GM18867 (cell line): ENCODE data around the gene ASF1B.
"Not testable (repeated sequence)": the region's sequence is repeated elsewhere in the genome, so short reads cannot be mapped to it uniquely, and the experiment has no call there.

Experiments used
- ATAC-seq: cut with Tn5 transposase; IDR thresholded peaks from one replicate; pipeline ENCODE4 v1.9.1; 2021; ENCODE audit warnings: mild to moderate bottlenecking, moderate library complexity; ENCODE audit not compliant: unreplicated experiment

The ASF1B gene

DNA sequence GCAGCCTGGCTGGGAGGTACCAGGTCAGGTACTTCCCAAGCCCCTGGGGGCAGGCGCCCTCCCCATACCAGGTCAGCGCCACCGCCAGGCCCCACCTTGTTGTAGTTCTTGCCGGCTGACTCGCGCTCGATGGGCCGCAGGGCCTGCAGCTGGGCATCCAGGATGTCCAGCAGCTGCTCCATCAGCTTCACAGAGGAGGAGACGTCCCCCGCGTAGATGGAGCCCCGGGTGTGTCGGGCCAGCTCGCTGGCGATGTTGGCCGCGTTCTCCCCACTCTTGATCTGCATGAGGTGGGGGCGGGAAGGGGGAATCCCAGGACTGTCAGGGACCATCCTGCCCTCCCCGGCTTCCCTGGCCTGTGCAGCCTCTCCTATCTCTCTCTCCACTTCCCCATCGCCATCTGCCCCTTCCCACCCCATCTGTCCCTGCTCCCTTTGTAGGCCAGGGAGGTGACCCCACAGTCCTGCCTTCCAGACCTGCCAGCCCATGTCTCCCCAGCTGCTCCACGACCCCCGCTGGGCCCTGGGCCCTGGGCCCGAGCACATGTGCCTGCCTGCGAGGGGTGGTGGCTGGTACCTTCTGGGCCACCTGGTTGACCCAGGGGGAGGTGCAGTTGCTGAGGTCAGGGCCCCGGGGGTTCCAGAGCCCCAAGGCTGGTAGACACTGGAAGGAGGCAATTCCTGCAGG is 23.8 kb upstream of the ASF1B start:
- no peak for ATAC-seq

DNA sequence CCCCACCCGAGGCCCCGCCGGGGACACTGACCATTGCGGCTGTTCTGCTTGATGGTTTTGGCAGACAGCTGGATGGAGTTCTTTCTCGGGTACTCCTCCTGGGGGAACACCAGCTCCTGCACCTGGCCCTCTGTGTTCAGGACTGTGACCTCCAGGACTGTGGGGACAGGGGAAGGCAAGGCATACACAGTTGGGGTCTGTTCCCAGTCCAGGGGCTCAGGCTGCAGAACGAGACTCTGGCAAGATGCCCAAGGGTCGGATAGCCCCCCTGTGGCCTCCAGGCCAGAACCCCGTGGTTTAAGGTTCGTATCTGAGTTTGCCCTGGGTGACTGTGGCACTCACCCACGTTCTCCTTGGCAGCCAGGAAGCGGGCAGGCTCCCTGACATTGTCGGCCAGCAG is 22.7 kb upstream of the ASF1B start:
- no peak for ATAC-seq

DNA sequence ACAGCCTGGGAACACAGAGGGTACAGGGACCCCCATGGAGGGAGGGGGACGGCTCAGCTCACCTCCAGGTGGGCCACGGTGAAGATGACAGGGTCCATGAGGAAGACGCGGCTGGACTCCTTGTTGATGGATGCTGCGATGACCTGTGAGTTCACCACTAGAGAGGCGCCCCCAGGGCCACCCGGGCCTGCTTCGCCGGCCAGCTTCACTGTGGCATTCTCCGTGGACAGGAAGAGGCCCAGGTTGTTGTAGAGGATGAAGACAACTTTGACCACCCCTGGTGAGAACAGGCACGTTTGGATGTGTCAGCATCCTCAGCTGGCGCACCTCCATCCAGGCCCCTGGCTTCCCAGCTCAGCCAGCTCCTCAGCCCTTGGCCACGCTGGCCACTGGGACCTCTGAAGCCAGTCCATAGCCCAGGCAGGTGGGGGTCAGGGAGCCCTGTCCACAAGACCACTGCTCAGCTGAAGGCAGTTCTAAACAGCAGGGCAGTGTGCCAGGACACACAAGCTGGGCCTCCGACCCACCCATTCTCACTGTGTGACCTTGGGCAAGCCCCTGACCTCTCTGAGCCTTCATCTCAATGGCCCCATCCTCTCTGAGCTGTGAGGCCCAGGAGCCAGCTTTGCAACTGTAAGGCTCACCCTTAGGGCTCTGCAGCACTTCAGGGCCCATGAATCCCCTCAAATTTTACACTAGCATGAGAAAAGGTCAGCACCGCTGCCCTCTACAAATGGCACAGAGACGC is 22.1 kb upstream of the ASF1B start:
- no peak for ATAC-seq

DNA sequence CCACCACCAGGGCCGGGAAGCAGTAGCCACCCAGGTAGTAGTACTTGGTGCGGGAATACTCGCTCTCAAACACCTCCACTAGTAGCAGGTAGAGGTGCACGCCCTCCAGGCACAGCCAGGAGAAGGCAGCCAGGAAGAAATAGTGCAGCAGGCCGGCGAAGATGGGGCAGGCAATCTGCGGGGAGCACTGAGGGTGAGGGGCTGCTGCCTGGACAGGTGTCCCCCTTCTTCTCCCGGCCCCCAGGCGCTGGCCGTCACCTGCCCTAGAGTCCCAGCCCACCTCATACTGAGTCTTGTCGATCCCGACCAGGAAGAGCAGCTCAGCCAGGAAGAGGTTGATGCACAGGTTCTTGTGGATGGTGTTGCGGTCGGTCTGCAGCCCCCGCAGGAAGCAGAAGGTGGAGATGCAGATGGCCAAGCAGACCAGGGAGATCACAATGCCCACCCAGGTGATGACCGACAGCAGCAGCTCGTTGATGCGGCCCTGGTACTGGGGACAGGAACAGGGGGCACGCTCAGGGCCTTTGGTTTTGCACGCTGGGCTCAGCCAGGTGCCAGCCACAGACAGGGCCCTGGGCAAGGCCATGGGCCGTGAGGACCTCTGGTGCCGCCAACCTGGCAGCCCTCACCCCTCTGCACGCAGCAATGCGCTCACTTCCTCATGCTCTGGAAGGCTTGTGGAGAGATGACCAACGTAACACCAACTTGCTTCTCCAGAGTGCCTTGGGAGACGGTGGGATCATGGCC is 20.8 kb upstream of the ASF1B start:
- ATAC-seq = no peak

DNA sequence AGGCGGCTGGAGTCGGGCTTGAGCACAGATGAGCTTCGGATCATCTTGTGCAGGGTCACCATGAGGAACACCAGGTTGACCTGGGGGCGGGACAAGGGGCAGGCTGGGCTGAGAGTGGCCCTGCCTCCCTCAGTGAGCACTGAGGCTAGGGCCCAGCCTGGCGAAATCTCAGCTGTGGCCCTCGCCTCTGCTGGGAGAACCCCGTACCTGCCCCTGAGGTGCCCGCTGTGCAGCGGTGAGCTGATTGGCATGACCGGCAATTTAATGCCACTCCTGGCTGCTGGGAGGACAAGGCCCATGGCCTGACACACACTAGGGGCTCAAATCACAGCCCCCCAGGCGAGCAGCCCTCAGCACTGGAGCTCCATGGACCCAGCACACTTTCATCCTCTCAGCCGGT is 19.7 kb upstream of the ASF1B start:
- ATAC-seq = no peak

DNA sequence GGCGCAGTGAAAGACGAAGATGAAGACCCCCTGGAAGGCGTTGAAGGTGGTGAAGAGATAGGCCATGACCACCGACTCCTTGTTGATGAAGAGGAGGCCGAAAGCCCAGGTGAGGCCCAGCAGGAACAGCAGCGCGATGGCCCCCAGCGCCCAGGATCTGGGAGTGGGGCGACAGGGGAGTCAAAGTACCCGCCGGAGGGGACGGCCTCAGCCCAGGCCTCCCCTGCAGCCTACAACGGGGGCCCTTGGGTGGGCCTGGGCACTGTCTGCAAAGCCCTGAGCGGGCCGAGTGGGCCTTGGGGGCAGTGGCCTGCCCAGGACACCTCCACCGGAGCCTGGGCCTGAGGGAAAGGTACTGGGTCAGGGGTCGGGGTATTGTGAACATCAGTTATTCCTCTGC is 19.0 kb upstream of the ASF1B start:
- ATAC-seq = no peak

DNA sequence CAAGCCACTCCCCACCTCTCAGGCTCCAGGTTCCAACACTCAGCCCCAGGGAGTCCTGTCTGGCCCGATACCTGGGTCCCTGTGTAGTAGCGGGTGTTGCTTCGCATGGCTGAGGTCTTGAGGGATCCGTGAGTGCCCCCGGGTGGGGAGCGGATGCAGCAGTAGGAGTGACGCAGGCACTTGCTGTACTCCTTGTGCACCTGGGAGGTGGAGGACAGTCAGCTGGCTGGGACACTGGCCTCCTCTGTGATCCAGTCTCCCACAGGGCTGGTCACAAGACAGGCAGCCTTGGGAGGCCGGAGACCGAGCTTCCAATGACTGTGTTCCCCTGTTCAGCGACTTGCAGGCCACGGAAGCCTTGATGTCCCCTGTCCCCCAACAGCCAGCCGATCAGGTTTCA is 16.3 kb upstream of the ASF1B start:
- ATAC-seq = no peak

DNA sequence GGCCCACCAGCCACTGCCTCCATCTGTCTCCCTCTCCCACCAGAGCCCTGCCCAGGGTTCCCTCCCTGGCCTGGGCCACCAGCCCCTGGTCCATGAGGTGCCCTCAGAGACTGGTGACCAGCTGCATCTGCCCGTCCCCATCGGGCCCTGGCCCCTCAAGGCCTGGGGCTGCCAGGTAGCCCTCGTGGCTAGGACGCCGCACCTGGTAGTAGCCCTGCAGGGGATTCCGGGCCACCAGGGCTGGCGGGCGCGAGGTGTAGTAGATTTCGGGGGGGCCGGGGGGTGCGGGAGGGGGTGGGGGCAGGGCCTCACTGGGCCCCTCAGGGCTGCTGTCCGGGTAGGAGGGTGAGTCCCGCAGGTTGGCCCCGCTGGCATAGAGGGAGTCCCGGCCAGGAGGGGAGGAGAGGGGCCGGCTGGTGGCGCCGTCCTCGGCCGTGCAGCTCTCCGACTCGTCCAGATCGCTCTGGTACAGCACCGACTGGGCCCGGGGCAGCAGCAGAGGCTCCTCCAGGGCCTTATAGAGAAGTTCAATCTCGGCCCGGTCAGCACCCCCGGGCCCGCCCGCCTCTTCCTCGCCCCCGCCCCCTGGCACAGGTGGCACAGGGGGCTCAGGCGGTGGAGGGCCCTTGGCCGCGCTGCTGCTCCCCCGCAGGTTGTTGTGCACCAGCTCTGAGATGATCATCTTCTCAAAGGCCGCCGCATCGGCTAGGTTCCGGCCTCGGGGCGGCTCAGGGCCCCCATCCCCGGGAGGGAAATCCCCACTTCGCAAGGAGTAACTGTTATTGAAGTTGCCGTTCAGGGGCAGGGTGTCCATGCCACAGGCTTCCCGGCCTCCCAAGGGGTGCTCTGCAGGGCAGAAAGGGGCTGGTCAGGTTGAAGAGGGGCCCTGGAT is 14.6 kb upstream of the ASF1B start:
- ATAC-seq = no peak

DNA sequence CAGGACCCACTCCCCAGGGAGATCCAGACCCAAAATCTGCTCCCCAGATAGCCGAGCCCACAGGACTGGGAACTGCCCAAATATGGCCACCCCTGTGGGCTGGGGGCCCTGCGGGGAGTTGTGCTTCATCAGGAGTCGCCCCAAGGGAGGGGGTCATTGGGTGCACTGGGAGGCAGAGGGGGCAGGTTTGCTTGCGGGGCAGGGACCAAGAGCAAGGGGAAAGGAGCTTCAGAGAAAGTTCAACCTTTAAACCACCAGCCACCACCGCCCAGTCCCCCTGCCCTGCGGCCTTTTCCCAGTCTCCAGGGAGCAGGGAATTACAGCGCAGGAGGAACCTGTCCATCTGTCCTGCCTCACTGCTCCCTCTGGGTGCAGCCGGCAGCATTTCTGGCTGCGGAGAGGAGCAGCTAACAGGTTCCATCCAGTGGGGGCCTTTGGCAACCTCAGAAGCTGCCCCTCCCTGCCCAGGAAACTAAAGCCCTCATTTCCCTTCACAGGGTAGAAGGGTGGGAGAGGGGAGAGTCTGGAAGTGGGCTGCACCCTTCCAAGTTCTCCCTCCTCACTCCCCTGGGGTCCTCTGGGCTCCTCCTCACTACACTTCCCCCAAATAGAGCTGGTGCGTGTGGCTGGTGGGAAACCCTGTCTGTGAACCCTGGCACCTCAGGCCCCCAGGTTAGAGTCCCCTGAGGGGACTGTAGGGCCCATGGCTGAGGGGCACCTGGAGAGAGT is 13.8 kb upstream of the ASF1B start:
- ATAC-seq = no peak

DNA sequence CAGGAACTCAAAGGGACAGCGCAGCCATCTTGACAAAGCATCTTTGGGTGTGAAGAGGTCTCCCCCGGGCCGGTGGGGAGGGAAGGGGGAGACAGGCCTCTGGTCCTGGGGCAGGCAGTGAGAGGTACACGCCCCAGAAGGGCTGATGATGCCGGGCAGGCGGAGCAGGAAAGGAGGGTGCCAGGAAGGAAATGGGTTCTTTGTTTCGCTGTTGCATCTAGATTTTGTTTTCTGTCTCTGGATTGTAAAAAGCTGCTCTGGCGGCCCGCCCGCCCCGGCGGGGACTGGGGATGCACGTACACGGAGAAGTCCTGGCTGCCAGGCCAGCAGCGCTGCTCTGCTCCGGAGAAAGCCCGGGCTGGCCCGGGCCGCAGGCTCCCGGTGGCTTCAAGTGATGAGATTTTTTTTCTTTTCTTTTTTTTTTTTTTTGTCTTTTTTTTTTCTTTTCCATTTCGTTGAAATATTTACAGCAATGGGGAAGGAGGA is 13.2 kb upstream of the ASF1B start:
- ATAC-seq = no peak

DNA sequence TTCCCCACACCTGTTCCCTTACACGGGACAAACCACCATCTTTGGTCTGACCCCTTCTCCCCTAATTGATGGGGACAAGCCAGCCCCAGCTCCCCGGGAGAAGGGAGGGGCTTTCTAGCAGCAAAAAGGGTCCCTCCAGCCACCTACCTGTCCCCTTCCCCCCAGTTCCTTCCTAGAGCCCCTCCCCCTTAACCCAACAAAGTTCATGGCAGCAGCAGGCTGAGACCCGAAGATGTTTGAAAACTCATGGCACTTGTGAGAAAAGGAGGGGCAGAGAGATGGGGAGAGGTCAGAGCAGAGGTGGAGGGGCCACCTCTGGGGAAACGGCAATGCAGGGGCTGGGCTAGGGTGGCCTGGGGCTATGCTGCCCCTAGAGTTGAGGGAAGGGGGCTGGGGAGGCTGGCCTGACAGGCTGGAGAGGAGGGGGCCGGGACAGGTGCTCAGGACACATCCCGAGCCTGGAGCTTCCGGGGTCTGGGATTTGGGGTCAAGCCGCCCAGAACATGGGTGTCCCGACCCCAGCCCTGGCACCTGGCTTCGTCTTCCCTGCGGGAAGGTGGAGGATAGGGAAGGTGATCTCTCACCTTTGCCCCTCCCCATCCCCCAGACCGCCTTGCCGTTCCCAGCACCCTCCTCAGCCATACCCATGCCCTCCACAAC is 12.5 kb upstream of the ASF1B start:
- ATAC-seq = no peak

DNA sequence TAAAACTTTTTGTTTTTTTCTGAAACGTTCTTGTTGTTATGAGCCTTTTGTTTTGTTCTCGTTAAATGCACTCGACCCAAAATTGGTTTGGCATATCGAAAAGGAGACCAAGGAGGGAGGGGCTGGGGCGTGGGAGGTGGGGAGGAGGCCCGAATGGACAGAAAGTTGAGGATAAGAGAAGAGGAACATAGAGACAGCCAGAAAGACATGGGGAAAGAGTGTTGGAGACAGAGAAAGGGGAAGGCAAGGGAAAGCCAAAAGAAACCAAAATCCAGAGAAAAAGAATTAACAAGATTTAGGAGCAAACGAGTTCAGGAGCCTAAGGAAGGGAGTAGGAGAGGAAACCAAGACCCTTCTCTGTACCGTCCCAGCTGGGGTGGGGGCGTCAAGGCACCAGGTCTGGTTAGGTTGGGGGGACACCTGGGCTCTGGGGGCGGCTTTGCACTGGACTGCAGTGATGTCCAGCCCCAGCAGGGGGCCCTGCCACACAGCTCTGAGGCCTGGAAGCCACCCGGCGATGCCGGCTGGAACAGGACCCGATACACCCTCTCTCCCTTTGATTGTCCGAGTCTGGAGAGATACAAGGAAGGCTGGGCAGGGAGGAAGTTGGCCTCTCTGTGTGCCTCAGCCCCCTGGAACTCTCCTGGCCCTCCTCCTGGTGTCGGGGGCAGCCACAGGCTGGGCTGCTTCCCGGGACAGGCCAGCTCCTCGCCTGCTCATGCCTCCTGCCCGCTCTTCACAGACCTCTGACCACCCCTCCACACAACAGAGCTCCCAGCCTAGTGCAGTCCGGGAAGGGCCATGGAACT is 11.6 kb upstream of the ASF1B start:
- ATAC-seq = no peak

DNA sequence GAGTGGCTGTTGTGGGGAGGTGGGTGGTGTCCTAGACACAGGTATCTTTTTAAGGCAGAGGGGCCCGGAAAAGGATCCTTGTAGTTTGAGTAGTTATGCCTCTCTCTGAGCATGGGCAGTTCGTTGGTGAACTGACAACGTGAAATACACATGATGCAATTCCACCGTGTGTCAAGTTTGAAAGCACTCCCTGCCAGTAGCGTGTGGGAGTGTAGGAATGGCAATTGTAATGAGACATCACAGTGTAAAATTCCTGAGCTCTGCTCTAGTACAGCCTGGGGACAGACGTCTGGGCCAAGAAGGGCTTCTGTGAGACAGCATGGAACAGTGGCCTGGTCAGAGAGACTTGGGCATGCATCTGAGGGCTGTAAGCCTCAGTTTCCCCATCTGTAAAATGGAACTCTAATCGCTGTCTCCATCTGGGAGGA is 10.4 kb upstream of the ASF1B start:
- ATAC-seq = no peak

DNA sequence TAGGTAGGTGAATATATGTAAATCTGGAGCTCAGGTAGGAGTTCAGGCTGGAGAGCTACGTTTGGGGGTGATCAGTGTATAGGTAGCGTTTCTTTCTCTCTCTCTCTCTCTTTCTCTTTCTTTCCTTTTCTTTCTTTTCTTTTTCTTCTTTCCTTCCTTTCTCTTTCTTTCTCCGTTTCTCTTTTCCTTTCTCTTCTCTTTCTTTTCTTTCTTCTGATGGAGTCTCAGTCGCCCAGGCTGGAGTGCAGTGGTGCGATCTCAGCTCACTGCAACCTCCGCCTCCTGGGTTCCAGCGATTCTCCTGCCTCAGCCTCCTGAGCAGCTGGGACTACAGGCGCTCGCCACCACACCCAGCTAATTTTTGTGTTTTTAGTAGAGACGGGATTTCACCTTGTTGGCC is 9.8 kb upstream of the ASF1B start:
- ATAC-seq = not testable (repeated sequence)

DNA sequence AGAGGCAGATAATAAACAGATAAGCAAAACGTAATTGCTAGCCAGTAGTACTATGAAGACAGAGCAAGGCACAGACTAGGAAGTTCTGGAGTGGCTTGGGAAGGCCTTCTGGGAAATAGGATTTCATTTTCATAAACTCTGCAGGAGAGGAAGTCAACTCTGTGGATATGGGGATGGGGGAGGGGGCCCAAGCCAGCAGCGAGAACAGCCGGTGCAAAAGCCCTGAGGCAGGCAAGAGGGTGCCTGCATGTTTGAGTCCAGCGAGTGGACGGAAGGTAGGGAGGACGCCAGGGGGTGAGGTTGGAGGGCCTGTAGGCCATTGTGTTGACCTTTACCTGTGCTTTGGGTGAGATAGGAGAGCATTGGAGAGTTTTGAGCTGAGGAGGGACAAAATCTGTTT is 9.0 kb upstream of the ASF1B start:
- no peak for ATAC-seq

DNA sequence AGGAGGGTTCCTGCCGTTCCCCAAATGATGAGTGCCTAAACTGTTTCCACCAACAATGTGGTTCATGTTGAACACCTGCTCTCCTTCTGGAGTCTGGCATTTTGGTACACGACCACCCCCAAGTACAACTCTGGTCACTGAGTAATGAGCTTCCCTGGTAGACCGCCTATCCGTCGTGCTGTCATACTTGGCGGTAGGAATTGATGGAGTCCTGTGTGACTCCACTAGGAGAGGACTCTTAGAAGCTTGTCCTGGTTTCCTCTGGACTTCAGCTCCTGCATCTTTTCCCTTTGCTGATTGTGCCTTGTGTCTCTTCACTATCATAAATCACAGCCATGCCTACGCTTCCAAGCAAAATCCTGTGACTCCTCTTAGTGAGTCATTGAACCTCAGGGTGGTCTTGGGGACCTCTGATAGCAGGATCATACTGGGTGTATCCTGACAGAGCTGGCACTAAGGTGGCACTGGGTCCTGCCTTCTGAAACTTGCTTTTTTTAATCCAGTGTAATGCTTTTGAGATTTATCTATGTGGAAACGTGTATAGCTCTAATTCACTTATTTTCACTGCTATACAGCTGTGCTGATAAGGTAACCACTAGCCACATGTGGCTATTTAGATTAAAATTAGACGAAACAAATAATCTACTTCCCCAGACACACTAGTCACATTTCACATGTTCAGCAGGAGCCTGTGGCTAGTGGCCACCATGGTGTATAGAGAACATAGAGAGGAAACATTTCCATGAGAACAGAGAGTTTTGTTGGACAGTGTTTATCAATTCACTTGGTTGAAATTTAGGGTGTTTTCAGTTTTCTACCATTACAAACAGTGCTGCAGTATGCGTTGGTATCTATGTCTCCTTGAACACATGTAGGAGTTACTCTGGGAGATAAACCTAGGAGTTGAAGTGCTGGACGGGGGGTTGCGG is 6.1 kb upstream of the ASF1B start:
- ATAC-seq = no peak

DNA sequence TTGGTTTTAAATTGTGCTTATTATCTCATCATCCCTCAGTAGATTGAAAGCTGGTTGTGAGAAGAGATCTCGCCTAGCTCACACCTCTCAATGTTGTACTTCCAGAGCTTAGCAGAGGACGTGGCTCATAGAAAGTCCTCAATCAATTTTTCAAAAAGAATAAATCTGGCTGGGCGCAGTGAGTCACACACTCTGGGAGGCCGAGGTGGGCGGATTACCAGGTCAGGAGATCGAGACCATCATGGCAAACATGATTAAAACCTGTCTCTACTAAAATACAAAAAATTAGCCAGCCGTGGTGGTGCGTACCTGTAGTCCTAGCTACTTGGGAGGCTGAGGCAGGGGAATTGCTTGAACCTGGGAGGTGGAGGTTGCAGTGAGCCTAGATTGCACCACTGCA is 4.7 kb upstream of the ASF1B start:
- ATAC-seq = no peak

DNA sequence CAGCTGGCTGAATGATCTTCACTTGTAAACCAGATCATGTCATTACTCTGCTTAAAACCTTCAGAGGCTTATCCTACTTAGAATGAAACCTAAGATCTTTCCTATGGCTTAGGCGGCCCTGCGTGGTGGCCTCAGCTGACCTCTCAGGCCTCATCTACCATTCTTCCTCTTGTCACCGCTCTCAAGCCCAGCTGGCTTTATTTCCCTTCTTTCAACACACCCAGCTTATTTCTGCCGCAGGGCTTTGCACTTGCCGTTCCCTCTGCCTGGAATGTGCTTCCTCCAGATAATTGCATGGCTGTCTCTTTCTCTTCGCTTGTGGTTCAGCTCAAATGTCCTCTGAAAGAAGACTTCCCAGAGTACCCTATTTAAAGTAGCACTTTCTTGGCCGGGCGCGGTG is 3.6 kb upstream of the ASF1B start:
- no peak for ATAC-seq
